Kidney epithelial cell (primary cell): ENCODE measurements around the gene ADAMTS9. TPM values are rescaled to one million over a fixed set of nuclear protein-coding genes. Genes with fewer than 3 reads are reported as not detected.

Experiments used
- DNase-seq: peaks from one replicate; pipeline ENCODE4 v3.0.0-alpha.2; 2010; ENCODE audit warnings: low read depth
- H3K27me3 ChIP-seq: 2 replicates; pipeline ENCODE4 v1.6.0; 2011; ENCODE audit warnings: low read length; ENCODE audit not compliant: control insufficient read depth, insufficient read depth
- H3K36me3 ChIP-seq: 2 replicates; pipeline ENCODE4 v1.5.1; 2011; ENCODE audit warnings: low read length; ENCODE audit not compliant: control insufficient read depth, insufficient read depth
- H3K4me3 ChIP-seq: 2 replicates; pipeline ENCODE4 v1.5.1; 2011; ENCODE audit warnings: low read depth, mild to moderate bottlenecking, control low read depth, low read length
- total RNA-seq: library from RNA; depleted of rRNA; stranded (reverse); fragments of >200 nt; gene quantifications from 2 replicates; pipeline ENCODE4 v1.2.3, GENCODE V29; 2015
- TF ChIP-seq, protein P1 (sequence below): IDR thresholded peaks from 2 replicates; pipeline ENCODE4 v1.5.1; 2011; ENCODE audit warnings: mild to moderate bottlenecking, moderate library complexity, low read length, control low read depth, inconsistent platforms; ENCODE audit not compliant: insufficient read depth, poor library complexity, severe bottlenecking

The ADAMTS9 gene
- total RNA-seq, 1 donor from 2014 or later, result 211 TPM

DNA sequence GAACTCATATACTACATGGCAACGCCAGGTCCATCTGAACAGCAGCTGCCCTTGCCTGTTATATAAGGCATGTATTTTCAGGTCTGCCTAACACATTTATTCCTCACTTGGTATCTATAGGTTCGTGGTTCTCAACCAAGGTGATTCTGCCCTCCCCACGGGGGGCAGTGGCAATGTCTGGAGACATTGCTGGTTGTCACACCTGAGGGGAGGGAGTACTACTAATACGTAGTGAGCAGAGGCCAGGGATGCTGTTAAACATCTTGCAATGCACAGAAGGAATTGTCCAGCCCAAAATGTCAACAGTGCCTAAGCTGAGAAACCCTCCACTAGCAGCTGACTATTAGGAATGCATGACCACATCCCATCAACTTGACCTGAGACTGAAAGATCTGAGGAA lies 32.6 kb downstream of the ADAMTS9 start:
- Histone ChIP-seq H3K27me3 (no peaks in the 10 kb centered on the region), H3K36me3 (no peaks in the 10 kb centered on the region), H3K4me3 (no peak overlapping the region)
- DNase-seq, result no peak
- TF ChIP-seq, protein P1, sequence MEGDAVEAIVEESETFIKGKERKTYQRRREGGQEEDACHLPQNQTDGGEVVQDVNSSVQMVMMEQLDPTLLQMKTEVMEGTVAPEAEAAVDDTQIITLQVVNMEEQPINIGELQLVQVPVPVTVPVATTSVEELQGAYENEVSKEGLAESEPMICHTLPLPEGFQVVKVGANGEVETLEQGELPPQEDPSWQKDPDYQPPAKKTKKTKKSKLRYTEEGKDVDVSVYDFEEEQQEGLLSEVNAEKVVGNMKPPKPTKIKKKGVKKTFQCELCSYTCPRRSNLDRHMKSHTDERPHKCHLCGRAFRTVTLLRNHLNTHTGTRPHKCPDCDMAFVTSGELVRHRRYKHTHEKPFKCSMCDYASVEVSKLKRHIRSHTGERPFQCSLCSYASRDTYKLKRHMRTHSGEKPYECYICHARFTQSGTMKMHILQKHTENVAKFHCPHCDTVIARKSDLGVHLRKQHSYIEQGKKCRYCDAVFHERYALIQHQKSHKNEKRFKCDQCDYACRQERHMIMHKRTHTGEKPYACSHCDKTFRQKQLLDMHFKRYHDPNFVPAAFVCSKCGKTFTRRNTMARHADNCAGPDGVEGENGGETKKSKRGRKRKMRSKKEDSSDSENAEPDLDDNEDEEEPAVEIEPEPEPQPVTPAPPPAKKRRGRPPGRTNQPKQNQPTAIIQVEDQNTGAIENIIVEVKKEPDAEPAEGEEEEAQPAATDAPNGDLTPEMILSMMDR, result no peak

DNA sequence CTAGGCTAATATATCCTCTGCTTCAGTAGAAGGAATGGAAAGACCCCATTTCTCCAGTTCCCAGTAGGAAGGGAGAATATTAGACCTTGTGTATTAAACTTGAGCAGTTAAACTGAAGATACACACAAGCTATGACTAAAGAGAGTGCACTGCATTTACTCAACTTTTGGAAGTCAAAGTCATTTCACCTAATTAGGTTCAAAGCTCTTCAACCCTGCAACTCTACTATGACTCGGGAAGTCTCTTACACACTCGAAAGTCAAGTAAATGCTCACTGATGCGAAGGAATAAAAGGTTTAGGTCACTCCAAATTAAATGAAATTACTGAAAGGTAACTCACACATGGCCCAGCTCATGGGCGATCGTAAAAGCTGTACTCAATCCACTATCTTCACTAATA lies 33.8 kb downstream of the ADAMTS9 start:
- Histone ChIP-seq H3K27me3 (no peaks in the 10 kb centered on the region), H3K4me3 (no peak overlapping the region), H3K36me3 (no peaks in the 10 kb centered on the region)
- DNase-seq, result no peak
- TF ChIP-seq, protein P1, result no peak

DNA sequence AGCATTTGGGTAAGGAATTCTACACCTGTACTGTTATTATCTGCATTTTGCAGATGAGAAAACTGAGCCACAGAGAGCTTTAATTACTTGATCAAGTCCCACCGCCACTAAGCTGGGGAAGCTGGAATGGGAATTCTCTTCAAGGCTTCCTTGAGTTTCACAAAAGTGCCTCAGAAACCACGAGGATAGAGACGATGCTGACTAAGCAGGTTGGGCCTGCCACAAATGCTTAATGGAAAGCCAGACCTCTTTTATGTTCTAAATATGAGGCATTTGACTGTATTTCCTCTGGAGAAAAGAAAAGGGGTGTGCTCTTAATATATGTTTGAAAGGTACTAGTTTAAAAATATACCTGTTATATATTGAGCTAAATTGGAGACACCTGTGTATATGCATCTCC lies 34.7 kb downstream of the ADAMTS9 start:
- no peak for DNase-seq
- Histone ChIP-seq H3K4me3 (no peak overlapping the region), H3K36me3 (no peaks in the 10 kb centered on the region), H3K27me3 (no peaks in the 10 kb centered on the region)
- TF ChIP-seq, protein P1, result no peak

DNA sequence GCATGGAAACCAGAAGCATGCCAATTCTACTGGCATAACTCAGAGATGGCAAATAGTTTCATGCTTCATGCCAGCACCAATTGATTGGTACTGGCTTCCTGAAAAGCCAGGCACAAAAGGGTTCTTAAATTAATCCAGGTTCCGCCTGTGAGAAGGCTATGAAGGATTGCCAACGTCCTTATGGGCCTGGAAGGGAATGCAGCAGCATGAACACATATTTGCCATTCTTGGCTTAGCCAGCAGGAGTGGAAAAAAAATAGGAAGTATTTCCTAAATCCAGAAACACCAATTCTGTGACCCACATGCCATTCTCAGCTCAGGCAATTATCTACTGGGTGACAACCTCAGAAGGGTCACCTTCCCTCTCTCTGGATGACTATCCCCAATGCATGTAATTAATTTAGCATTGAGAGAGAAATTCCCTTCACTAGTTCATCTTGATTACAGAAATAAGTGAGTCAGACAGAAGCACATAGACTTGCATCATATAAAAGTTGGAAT lies 36.0 kb downstream of the ADAMTS9 start:
- no peak overlapping the region for H3K4me3 ChIP-seq
- no peak for DNase-seq
- H3K36me3 ChIP-seq, result no peaks in the 10 kb centered on the region

DNA sequence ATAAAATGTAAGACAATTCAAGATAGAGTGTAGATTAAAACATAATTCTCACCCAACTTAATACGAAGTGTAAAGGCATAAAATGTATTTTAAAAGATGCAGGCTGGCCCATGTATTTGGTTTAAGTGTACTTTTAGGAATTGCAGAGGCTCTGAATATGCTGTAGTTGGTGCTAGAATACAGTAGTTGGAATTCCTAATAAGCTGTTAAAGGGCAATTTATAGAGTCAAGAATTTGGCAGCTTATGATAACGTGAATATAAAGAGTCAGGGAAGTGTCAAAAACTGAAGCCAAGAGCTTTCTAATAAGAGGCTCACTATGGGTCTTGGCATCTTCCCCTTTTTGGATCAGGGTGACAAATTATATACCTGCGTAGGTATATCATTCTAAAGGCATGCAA lies 36.5 kb downstream of the ADAMTS9 start:
- Histone ChIP-seq H3K4me3 (no peak overlapping the region), H3K27me3 (no peaks in the 10 kb centered on the region), H3K36me3 (no peaks in the 10 kb centered on the region)
- TF ChIP-seq, protein P1, result no peak
- no peak for DNase-seq

More for the DNA sequence above, 36.0 kb downstream of the ADAMTS9 start:
- H3K27me3 ChIP-seq, result no peaks in the 10 kb centered on the region
- TF ChIP-seq, protein P1, result no peak

DNA sequence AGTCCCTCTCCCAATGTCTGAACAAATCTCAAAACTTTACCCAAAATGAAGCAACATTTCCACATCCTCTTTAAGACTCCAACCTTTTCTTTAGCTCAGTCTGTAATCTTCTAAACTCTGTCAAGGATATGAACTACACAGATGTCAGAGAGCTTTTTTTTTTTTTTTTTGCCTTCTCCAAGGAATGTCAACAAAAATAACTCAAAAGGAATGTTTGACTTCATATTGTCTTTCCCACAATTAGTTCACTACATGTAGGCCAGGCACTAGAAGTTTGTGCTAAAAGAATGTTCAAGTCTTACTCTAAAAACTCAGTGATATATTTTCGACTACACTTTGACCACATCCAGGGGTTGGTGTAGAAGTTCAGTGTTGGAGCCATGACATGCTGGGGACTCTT lies 37.1 kb downstream of the ADAMTS9 start:
- no peak for DNase-seq
- Histone ChIP-seq H3K27me3 (no peaks in the 10 kb centered on the region), H3K4me3 (no peak overlapping the region), H3K36me3 (no peaks in the 10 kb centered on the region)
- TF ChIP-seq, protein P1, result no peak
